IMR-90 (cell line): ENCODE measurements around the gene PLXNA1. TPM values are rescaled to one million over a fixed set of nuclear protein-coding genes. Genes with fewer than 3 reads are reported as not detected.

Experiments used
- ATAC-seq: fragments of 200-7000 bp; cut with Tn5 transposase; 2 replicates; pipeline ENCODE4 v1.9.1; 2020; ENCODE audit warnings: low read depth, mild to moderate bottlenecking, moderate library complexity
- BruUV-seq: library from RNA; stranded (reverse); fragments of 400-500 nt; replicated peaks from 2 replicates; lab custom pipeline; 2021; lab: Mats Ljungman, UMichigan
- CTCF ChIA-PET: fragments of 300-600 bp; formaldehyde crosslinking; extraction: SDS; loops from one replicate; lab custom pipeline; 2021; ENCODE audit warnings: antibody characterized with exemption; lab: Yijun Ruan, JAX
- POLR2A ChIA-PET: fragments of 300-600 bp; sonication (Branson Sonifier 250); formaldehyde crosslinking; loops from one replicate; lab custom pipeline; 2022; ENCODE audit warnings: antibody characterized with exemption; ENCODE audit not compliant: unreplicated experiment; lab: Charles Lee
- DNase-seq: peaks from one replicate; pipeline ENCODE4 v3.0.0; 2013
- H2AFZ ChIP-seq: replicated peaks from 2 replicates; pipeline ENCODE3; 2013; ENCODE audit warnings: low read length, mild to moderate bottlenecking; ENCODE audit not compliant: poor library complexity
- H2AK5ac ChIP-seq: 2 replicates; pipeline ENCODE4 v1.6.1; 2013; ENCODE audit warnings: low read depth, low read length, inconsistent platforms
- H2AK9ac ChIP-seq: replicated peaks from 2 replicates; pipeline ENCODE3; 2013; ENCODE audit warnings: mild to moderate bottlenecking, low read depth, low read length, moderate library complexity; ENCODE audit not compliant: poor library complexity
- H2BK120ac ChIP-seq: 2 replicates; pipeline ENCODE4 v1.6.1; 2013; ENCODE audit warnings: low read depth, low read length, inconsistent platforms
- H2BK15ac ChIP-seq: 3 replicates; pipeline ENCODE4 v1.6.1; 2013; ENCODE audit warnings: low read depth, low read length, inconsistent platforms
- H2BK20ac ChIP-seq: 2 replicates; pipeline ENCODE4 v1.6.1; 2013; ENCODE audit warnings: low read depth, mild to moderate bottlenecking, inconsistent platforms, low read length, moderate library complexity
- H2BK5ac ChIP-seq: 2 replicates; pipeline ENCODE4 v1.6.1; 2013; ENCODE audit warnings: mild to moderate bottlenecking, low read depth, low read length, inconsistent platforms; ENCODE audit not compliant: poor library complexity, severe bottlenecking
- H3K14ac ChIP-seq: replicated peaks from 2 replicates; pipeline ENCODE4 v1.6.1; 2013; ENCODE audit warnings: low read depth, low read length, inconsistent platforms
- H3K18ac ChIP-seq: 2 replicates; pipeline ENCODE4 v1.6.1; 2013; ENCODE audit warnings: low read depth, low read length, control low read depth
- H3K23ac ChIP-seq: 2 replicates; pipeline ENCODE4 v1.6.1; 2013; ENCODE audit warnings: low read depth, low read length, inconsistent platforms
- H3K27ac ChIP-seq: 2 replicates; pipeline ENCODE4 v1.5.1; 2013; ENCODE audit warnings: mild to moderate bottlenecking, control low read depth, low read length; ENCODE audit not compliant: insufficient read depth
- H3K27me3 ChIP-seq: 2 replicates; pipeline ENCODE4 v1.6.1; 2013; ENCODE audit warnings: low read length; ENCODE audit not compliant: control insufficient read depth, insufficient read depth
- H3K36me3 ChIP-seq: 2 replicates; pipeline ENCODE4 v1.6.1; 2013; ENCODE audit warnings: low read length, mixed read lengths; ENCODE audit not compliant: control insufficient read depth, insufficient read depth
- H3K4ac ChIP-seq: 2 replicates; pipeline ENCODE4 v1.6.1; 2013; ENCODE audit warnings: low read depth, low read length, inconsistent platforms
- H3K4me1 ChIP-seq: 2 replicates; pipeline ENCODE4 v1.6.1; 2013; ENCODE audit warnings: low read length, mixed read lengths; ENCODE audit not compliant: control insufficient read depth, insufficient read depth
- H3K4me2 ChIP-seq: 2 replicates; pipeline ENCODE4 v1.6.1; 2013; ENCODE audit warnings: low read depth, mild to moderate bottlenecking, control low read depth, low read length, moderate library complexity
- H3K4me3 ChIP-seq: 2 replicates; pipeline ENCODE4 v1.5.1; 2013; ENCODE audit warnings: low read depth, mild to moderate bottlenecking, control low read depth, low read length, moderate library complexity; ENCODE audit not compliant: insufficient read depth
- H3K56ac ChIP-seq: 2 replicates; pipeline ENCODE4 v1.6.1; 2013; ENCODE audit warnings: low read length, inconsistent platforms; ENCODE audit not compliant: insufficient read depth; ENCODE audit errors: extremely low read depth
- H3K79me1 ChIP-seq, 2 experiments: 2 replicates each; pipeline ENCODE4 v1.6.1; 2013; ENCODE audit warnings: low read length in 2 of 2, inconsistent platforms in 1 of 2, low read depth in 1 of 2
- H3K9ac ChIP-seq: 2 replicates; pipeline ENCODE4 v1.6.1; 2013; ENCODE audit warnings: low read depth, low read length, control low read depth
- H3K9me1 ChIP-seq: 2 replicates; pipeline ENCODE4 v1.6.1; 2013; ENCODE audit warnings: low read length, inconsistent platforms; ENCODE audit not compliant: insufficient read depth
- H3K9me3 ChIP-seq: 2 replicates; pipeline ENCODE4 v1.6.1; 2013; ENCODE audit warnings: low read length; ENCODE audit not compliant: control insufficient read depth, insufficient read depth
- H4K20me1 ChIP-seq: 2 replicates; pipeline ENCODE4 v1.6.1; 2013; ENCODE audit warnings: low read length, inconsistent platforms; ENCODE audit not compliant: insufficient read depth
- H4K5ac ChIP-seq: 2 replicates; pipeline ENCODE4 v1.6.1; 2013; ENCODE audit warnings: mild to moderate bottlenecking, low read depth, low read length, control low read depth
- H4K8ac ChIP-seq, 2 experiments: 2 replicates each; pipeline ENCODE4 v1.6.1; 2013; ENCODE audit warnings: low read depth in 2 of 2, low read length in 2 of 2, control low read depth in 1 of 2, inconsistent platforms in 1 of 2
- H4K91ac ChIP-seq: 2 replicates; pipeline ENCODE4 v1.6.1; 2013; ENCODE audit warnings: low read depth, low read length, inconsistent platforms; ENCODE audit not compliant: insufficient read depth
- MXI1 ChIP-seq: IDR thresholded peaks from 2 replicates; pipeline ENCODE4 v1.6.1; 2012; ENCODE audit warnings: low read depth, mild to moderate bottlenecking, low read length, moderate library complexity, borderline replicate concordance
- WGBS, 2 experiments: methylation state at CpG; one replicate each; pipeline versions ENCODE4 v1.1.5 to v1.1.7; 2013; ENCODE audit warnings: missing lambda C conversion rate in 2 of 2; ENCODE audit not compliant: insufficient read length in 1 of 2; ENCODE audit errors: extremely low coverage in 2 of 2; 5-methylcytosine and 5-hydroxymethylcytosine counted together
- dilution Hi-C: fragments of 300-500 bp; cut with HindIII; formaldehyde crosslinking; loops from one replicate; pipeline ENCODE4 v1.14.3; 2018; ENCODE audit warnings: low sequenced_read_pairs; ENCODE audit not compliant: unreplicated experiment
- in situ Hi-C: fragments of 300-500 bp; cut with MboI; formaldehyde crosslinking; loops from 3 replicates; pipeline ENCODE4 v1.14.3; 2019; ENCODE audit warnings: low sequenced_read_pairs, inconsistent platforms, mixed read lengths
- intact Hi-C: fragments of 100-400 bp; cut with micrococcal nuclease; formaldehyde crosslinking; loops from 2 replicates; pipeline ENCODE4 v1.10.0; 2022
- polyA plus RNA-seq, 3 experiments: library from polyadenylated mRNA; depleted of rRNA; stranded (reverse); fragments of >200 nt; gene quantifications; 2 replicates each; pipeline ENCODE4 v1.2.3, GENCODE V29; 2012; ENCODE audit warnings: low replicate concordance in 1 of 3
- total RNA-seq: library from RNA; depleted of rRNA; stranded (reverse); fragments of >200 nt; gene quantifications from 2 replicates; pipeline ENCODE4 v1.2.3, GENCODE V29; 2012

The PLXNA1 gene
- total and polyA plus RNA-seq, 2 of the 4 experiments (the other 2 are of a cell fraction) = 13.6 to 49.4 TPM

DNA sequence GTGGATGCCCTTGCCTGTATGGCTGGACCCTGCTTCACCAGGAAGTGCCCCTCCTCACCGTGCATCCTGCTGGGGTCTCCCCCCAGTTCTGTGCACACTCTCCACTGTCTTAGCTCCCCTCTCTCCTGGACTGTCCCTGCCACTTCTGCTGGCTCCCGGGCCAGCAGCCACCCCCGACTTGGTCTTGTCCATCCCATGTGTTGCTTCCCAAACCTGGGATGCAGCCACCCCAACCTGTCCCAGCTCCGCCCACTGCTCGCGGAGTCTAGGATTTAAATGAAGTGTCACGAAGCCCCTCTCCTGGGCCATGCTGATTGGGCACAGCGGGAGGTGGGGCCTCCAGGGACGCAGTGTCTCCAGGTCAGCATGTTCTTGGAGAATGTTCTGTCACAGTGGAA lies 48.5 kb downstream of the PLXNA1 start:
- Histone ChIP-seq H2AK9ac (no peak overlapping the region), H3K27ac (no peak overlapping the region), H2BK15ac (no peak overlapping the region), H3K9me3 (no peaks in the 10 kb centered on the region), H3K4me2 (no peak overlapping the region), H4K5ac (no peak overlapping the region), H2AK5ac (no peak overlapping the region), H4K8ac (no peak overlapping the region), H3K27me3 (no peaks in the 10 kb centered on the region), H3K9ac (no peak overlapping the region), H3K9me1 (no peaks in the 10 kb centered on the region), H3K18ac (no peak overlapping the region), H3K36me3 (peaks cover 72% of the 10 kb centered on the region), H2BK120ac (no peak overlapping the region), H3K4me3 (no peak overlapping the region), H3K14ac (no peak overlapping the region), H4K91ac (no peak overlapping the region), H3K23ac (no peak overlapping the region), H3K4me1 (no peaks in the 10 kb centered on the region; the same call in 1 of the 2 replicates), H4K20me1 (no peaks in the 10 kb centered on the region; the same call in none of the 2 replicates), H3K4ac (no peak overlapping the region), H3K79me1 (no peaks in the 10 kb centered on the region), H2AFZ (no peak overlapping the region), H3K56ac (no peak overlapping the region), H2BK20ac (no peak overlapping the region), H2BK5ac (no peak overlapping the region)
- BruUV-seq = no TSS peak
- DNase-seq (no peak), ATAC-seq (no peak)
- in situ Hi-C loops = no loop called here
- dilution Hi-C loops = no loop called here
- WGBS, 2 experiments = 94% methylated on average over 4 of the region's 9 CpGs; no CpG with 5 or more reads in 1 of the 2 experiments
- POLR2A ChIA-PET = no interaction called here
- no peak for TF ChIP-seq MXI1
- intact Hi-C loops = no loop called here
- CTCF ChIA-PET = no interaction called here
